Measurements from ENCODE around the gene OPHN1.

- TF ChIP-seq EZH2 (IDR thresholded peaks at IDR 0.05; ENCODE audit: low read length, missing control alignments) (no peak), CTCF (conservative IDR thresholded peaks at IDR 0.05 in 1 of 2, IDR thresholded peaks at IDR 0.05 in 1 of 2; ENCODE audit: low read depth in 1 of 2, low read length in 2 of 2) (no peak)
Measured at GRCh38 chrX:68369559-68369958, 63.7 kb downstream of the OPHN1 start.

Measured in fibroblast of lung (primary cell).